ENCODE data around the gene MANBA.

- TF ChIP-seq CTCF (IDR thresholded peaks at IDR 0.05; ENCODE audit: insufficient read depth, low read length, poor library complexity, severe bottlenecking) (no peak), EZH2phosphoT487 (conservative IDR thresholded peaks at IDR 0.05; ENCODE audit: low read length) (no peak)
These were observed 31.7 kb upstream of the MANBA start for GRCh38 chr4:102792361-102792936.
